ENCODE measurements around the gene LMBRD1. TPM values are rescaled to one million over a fixed set of nuclear protein-coding genes. Genes with fewer than 3 reads are reported as not detected.

LMBRD1 gene
- polyA plus RNA-seq, 1 of the 3 experiments (the other 2 are of a cell fraction), result 6.5 TPM

GRCh38 chr6:69706724-69707123, 90.1 kb downstream of the LMBRD1 start:
- H3F3A ChIP-seq (replicated peaks; ENCODE audit: insufficient read depth), result no peaks in the 10 kb centered on the region
- no peaks in the 10 kb centered on the region; the same call in 1 of the 2 replicates for H3K79me2 ChIP-seq (ENCODE audit: insufficient read depth)
- no peaks in the 10 kb centered on the region for H3K9me3 ChIP-seq
- H3K9ac ChIP-seq, result no peak overlapping the region
- no peaks in the 10 kb centered on the region for H3K9me2 ChIP-seq
- H3K27ac ChIP-seq (ENCODE audit: low read depth in 2 of 2, low read length in 1 of 2), result no peak overlapping the region
- no peak overlapping the region for H3K4me3 ChIP-seq (ENCODE audit: low read depth in 2 of 2, low read length in 1 of 2)
- TF ChIP-seq SMC3 (IDR thresholded peaks at IDR 0.05; ENCODE audit: low read depth, low read length) (no peak), USF1 (IDR thresholded peaks at IDR 0.05; ENCODE audit: borderline replicate concordance, low read depth) (no peak), GATA2 (CRISPR knock-in tag; IDR thresholded peaks at IDR 0.05) (no peak), ELF1 (IDR thresholded peaks at IDR 0.05) (no peak), GABPA (IDR thresholded peaks at IDR 0.05; ENCODE audit: low read depth) (no peak), RXRA (IDR thresholded peaks at IDR 0.05; ENCODE audit: borderline replicate concordance, low read depth) (no peak), POLR2AphosphoS5 (IDR thresholded peaks at IDR 0.05; ENCODE audit: low read depth, low read length) (no peak), MEF2A (IDR thresholded peaks at IDR 0.05; ENCODE audit: borderline replicate concordance, low read depth) (no peak), NFIC (IDR thresholded peaks at IDR 0.05; ENCODE audit: borderline replicate concordance) (no peak), MXI1 (IDR thresholded peaks at IDR 0.05; ENCODE audit: low read depth, low read length) (no peak), TAF1 (IDR thresholded peaks at IDR 0.05; ENCODE audit: borderline replicate concordance, low read depth, low read length) (no peak), YY1 (IDR thresholded peaks at IDR 0.05; ENCODE audit: low read depth) (no peak), EP300 (IDR thresholded peaks at IDR 0.05; ENCODE audit: borderline replicate concordance in 1 of 2, low read depth in 1 of 2, low read length in 1 of 2) (no peak)
- TF ChIP-seq, protein P1, sequence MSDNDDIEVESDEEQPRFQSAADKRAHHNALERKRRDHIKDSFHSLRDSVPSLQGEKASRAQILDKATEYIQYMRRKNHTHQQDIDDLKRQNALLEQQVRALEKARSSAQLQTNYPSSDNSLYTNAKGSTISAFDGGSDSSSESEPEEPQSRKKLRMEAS (IDR thresholded peaks at IDR 0.05; ENCODE audit: low read depth), result no peak
- no peak for DNase-seq
- no peaks in the 10 kb centered on the region for H3K4me1 ChIP-seq (ENCODE audit: control insufficient read depth in 1 of 2, insufficient read depth in 2 of 2, low read depth in 1 of 2, low read length in 1 of 2)
- H3K4me2 ChIP-seq, result no peak overlapping the region
- peaks cover 0 to 4% of the 10 kb centered on the region in 2 experiments for H3K36me3 ChIP-seq (replicated peaks in 1 of 2; ENCODE audit: control insufficient read depth in 1 of 2, insufficient read depth in 2 of 2, low read length in 1 of 2)
- no peaks in the 10 kb centered on the region for H3K27me3 ChIP-seq (ENCODE audit: insufficient read depth)
- no CpG with 5 or more reads among the region's 1 CpG for WGBS (ENCODE audit: low lambda C conversion rate)
- no peak overlapping the region for H2AFZ ChIP-seq (ENCODE audit: low read depth)
- H4K20me1 ChIP-seq (ENCODE audit: insufficient read depth), result no peaks in the 10 kb centered on the region
- ChIA-PET CTCF (no interaction called here), POLR2A (no interaction called here)

GRCh38 chr6:69705954-69706353, 90.9 kb downstream of the LMBRD1 start:
- TF ChIP-seq, protein P2, sequence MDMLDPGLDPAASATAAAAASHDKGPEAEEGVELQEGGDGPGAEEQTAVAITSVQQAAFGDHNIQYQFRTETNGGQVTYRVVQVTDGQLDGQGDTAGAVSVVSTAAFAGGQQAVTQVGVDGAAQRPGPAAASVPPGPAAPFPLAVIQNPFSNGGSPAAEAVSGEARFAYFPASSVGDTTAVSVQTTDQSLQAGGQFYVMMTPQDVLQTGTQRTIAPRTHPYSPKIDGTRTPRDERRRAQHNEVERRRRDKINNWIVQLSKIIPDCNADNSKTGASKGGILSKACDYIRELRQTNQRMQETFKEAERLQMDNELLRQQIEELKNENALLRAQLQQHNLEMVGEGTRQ (IDR thresholded peaks at IDR 0.05; ENCODE audit: borderline replicate concordance, low read depth, low read length), result no peak
- TF ChIP-seq, protein P3, sequence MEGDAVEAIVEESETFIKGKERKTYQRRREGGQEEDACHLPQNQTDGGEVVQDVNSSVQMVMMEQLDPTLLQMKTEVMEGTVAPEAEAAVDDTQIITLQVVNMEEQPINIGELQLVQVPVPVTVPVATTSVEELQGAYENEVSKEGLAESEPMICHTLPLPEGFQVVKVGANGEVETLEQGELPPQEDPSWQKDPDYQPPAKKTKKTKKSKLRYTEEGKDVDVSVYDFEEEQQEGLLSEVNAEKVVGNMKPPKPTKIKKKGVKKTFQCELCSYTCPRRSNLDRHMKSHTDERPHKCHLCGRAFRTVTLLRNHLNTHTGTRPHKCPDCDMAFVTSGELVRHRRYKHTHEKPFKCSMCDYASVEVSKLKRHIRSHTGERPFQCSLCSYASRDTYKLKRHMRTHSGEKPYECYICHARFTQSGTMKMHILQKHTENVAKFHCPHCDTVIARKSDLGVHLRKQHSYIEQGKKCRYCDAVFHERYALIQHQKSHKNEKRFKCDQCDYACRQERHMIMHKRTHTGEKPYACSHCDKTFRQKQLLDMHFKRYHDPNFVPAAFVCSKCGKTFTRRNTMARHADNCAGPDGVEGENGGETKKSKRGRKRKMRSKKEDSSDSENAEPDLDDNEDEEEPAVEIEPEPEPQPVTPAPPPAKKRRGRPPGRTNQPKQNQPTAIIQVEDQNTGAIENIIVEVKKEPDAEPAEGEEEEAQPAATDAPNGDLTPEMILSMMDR (IDR thresholded peaks at IDR 0.05), result no peak
- TF ChIP-seq, protein P4, sequence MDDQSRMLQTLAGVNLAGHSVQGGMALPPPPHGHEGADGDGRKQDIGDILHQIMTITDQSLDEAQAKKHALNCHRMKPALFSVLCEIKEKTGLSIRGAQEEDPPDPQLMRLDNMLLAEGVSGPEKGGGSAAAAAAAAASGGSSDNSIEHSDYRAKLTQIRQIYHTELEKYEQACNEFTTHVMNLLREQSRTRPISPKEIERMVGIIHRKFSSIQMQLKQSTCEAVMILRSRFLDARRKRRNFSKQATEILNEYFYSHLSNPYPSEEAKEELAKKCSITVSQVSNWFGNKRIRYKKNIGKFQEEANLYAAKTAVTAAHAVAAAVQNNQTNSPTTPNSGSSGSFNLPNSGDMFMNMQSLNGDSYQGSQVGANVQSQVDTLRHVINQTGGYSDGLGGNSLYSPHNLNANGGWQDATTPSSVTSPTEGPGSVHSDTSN (IDR thresholded peaks at IDR 0.05), result no peak
- Histone ChIP-seq H3F3A (replicated peaks; ENCODE audit: insufficient read depth) (no peaks in the 10 kb centered on the region), H2AFZ (ENCODE audit: low read depth) (no peak overlapping the region), H3K36me3 (replicated peaks in 1 of 2; ENCODE audit: control insufficient read depth in 1 of 2, insufficient read depth in 2 of 2, low read length in 1 of 2) (peaks cover 2 to 10% of the 10 kb centered on the region in 2 experiments), H3K27ac (ENCODE audit: low read depth in 2 of 2, low read length in 1 of 2) (no peak overlapping the region), H4K20me1 (ENCODE audit: insufficient read depth) (no peaks in the 10 kb centered on the region), H3K9me2 (no peaks in the 10 kb centered on the region), H3K79me2 (ENCODE audit: insufficient read depth) (no peaks in the 10 kb centered on the region; the same call in 1 of the 2 replicates), H3K9ac (no peak overlapping the region), H3K4me2 (no peak overlapping the region), H3K4me1 (ENCODE audit: control insufficient read depth in 1 of 2, insufficient read depth in 2 of 2, low read depth in 1 of 2, low read length in 1 of 2) (no peaks in the 10 kb centered on the region), H3K4me3 (ENCODE audit: low read depth in 2 of 2, low read length in 1 of 2) (no peak overlapping the region), H3K27me3 (ENCODE audit: insufficient read depth) (no peaks in the 10 kb centered on the region), H3K9me3 (no peaks in the 10 kb centered on the region)
- CTCF ChIA-PET, result no interaction called here
- no peak for DNase-seq
- 91% methylated on average over 4 of the region's 4 CpGs for WGBS (ENCODE audit: low lambda C conversion rate)
- POLR2A ChIA-PET, result no interaction called here
